K562 (cell line): ENCODE measurements around the gene BNIPL.

Experiments used
- CREM ChIP-seq: IDR thresholded peaks from 2 replicates; pipeline ENCODE4 v1.6.1; 2014; ENCODE audit warnings: antibody characterized with exemption, low read depth
- FOXK1 ChIP-seq: sonication (generic); formaldehyde crosslinking; IDR thresholded peaks from 2 replicates; pipeline ENCODE4 v1.8.0; 2022; ENCODE audit warnings: missing genetic modification reagents, mild to moderate bottlenecking, borderline replicate concordance
- NFYB ChIP-seq: IDR thresholded peaks from 2 replicates; pipeline ENCODE4 v1.6.1; 2011; ENCODE audit warnings: mild to moderate bottlenecking, moderate library complexity; ENCODE audit not compliant: insufficient read length; ENCODE audit errors: extremely low read depth
- POLR2A ChIP-seq: fragments of 450-650 bp; conservative IDR thresholded peaks from 2 replicates; pipeline ENCODE4 v1.6.1; 2016
- POLR2AphosphoS2 ChIP-seq: IDR thresholded peaks from 2 replicates; pipeline ENCODE4 v1.6.1; 2012; ENCODE audit warnings: low read length, improper control_type of control experiment
- TARDBP ChIP-seq: fragments of 450-650 bp; IDR thresholded peaks from 2 replicates; pipeline ENCODE4 v1.6.1; 2016
- TF ChIP-seq, protein P1 (sequence below), 3 experiments: IDR thresholded peaks in 2 of 3; conservative IDR thresholded peaks in 1 of 3; 2 replicates each; pipeline ENCODE4 v1.5.1; 2011 to 2012; ENCODE audit warnings: low read length in 3 of 3, mild to moderate bottlenecking in 3 of 3, control low read depth in 2 of 3, improper control_type of control experiment in 1 of 3, inconsistent platforms in 1 of 3, low read depth in 1 of 3, mixed read lengths in 1 of 3, moderate library complexity in 1 of 3; ENCODE audit not compliant: insufficient read depth in 2 of 3
- TF ChIP-seq, protein P2 (sequence below): fragments of 250-450 bp; sonication (Bioruptor Pico); IDR thresholded peaks from 2 replicates; pipeline ENCODE4 v1.5.0; 2020; ENCODE audit warnings: mild to moderate bottlenecking, borderline replicate concordance

DNA sequence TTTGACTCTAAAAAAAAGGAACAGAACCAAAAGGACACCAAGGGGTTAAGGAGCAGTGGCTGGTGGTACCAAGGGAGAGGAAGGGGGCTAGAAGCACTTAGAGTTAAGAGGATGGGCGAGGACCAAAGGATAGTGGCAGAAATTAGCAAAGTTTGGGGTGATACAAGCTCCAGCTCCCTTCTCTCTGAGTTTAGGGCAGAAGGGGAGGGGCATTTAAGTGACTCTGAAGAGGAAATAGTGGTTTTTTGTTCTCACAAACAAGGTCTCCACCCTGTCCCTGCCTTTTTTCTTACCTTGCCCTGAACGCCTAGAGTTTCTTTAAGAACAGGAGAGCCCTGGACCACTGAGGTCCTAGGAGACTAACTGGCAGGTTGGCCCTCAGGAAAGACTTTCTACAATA lies 19.8 kb downstream of the BNIPL start:
- TF ChIP-seq CREM = no peak
- no peak for TF ChIP-seq NFYB
- TF ChIP-seq POLR2A = no peak
- TF ChIP-seq, protein P1, sequence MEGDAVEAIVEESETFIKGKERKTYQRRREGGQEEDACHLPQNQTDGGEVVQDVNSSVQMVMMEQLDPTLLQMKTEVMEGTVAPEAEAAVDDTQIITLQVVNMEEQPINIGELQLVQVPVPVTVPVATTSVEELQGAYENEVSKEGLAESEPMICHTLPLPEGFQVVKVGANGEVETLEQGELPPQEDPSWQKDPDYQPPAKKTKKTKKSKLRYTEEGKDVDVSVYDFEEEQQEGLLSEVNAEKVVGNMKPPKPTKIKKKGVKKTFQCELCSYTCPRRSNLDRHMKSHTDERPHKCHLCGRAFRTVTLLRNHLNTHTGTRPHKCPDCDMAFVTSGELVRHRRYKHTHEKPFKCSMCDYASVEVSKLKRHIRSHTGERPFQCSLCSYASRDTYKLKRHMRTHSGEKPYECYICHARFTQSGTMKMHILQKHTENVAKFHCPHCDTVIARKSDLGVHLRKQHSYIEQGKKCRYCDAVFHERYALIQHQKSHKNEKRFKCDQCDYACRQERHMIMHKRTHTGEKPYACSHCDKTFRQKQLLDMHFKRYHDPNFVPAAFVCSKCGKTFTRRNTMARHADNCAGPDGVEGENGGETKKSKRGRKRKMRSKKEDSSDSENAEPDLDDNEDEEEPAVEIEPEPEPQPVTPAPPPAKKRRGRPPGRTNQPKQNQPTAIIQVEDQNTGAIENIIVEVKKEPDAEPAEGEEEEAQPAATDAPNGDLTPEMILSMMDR (IDR thresholded peaks at IDR 0.05 in 2 of 3, conservative IDR thresholded peaks at IDR 0.05 in 1 of 3; ENCODE audit: insufficient read depth in 2 of 3, low read depth in 1 of 3, low read length in 3 of 3) = no peak
- no peak for TF ChIP-seq TARDBP
- no peak for TF ChIP-seq POLR2AphosphoS2
- TF ChIP-seq, protein P2, sequence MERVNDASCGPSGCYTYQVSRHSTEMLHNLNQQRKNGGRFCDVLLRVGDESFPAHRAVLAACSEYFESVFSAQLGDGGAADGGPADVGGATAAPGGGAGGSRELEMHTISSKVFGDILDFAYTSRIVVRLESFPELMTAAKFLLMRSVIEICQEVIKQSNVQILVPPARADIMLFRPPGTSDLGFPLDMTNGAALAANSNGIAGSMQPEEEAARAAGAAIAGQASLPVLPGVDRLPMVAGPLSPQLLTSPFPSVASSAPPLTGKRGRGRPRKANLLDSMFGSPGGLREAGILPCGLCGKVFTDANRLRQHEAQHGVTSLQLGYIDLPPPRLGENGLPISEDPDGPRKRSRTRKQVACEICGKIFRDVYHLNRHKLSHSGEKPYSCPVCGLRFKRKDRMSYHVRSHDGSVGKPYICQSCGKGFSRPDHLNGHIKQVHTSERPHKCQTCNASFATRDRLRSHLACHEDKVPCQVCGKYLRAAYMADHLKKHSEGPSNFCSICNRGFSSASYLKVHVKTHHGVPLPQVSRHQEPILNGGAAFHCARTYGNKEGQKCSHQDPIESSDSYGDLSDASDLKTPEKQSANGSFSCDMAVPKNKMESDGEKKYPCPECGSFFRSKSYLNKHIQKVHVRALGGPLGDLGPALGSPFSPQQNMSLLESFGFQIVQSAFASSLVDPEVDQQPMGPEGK (CRISPR knock-in tag) = no peak
- TF ChIP-seq FOXK1 (CRISPR knock-in tag) = no peak
